Measurements from ENCODE around the gene TRAPPC8.
"Not testable (repeated sequence)": the region's sequence is repeated elsewhere in the genome, so short reads cannot be mapped to it uniquely, and the experiment has no call there.

TRAPPC8 gene

GRCh38 chr18:31946305-31947046 lies 3.5 kb upstream of the TRAPPC8 start:
- ChIA-PET CTCF (no interaction called here), POLR2A (interaction anchor here (0.8 kb wide), 1 partner anchor 9 kb away, joined by 3 read pairs; no protein-coding TSS in a partner anchor)
- no peak for TF ChIP-seq FOXK2 (IDR thresholded peaks at IDR 0.05)
- TF ChIP-seq ELF4 (IDR thresholded peaks at IDR 0.05): no peak
- no peak for TF ChIP-seq CTBP1 (IDR thresholded peaks at IDR 0.05; ENCODE audit: borderline replicate concordance)
- DNase-seq (ENCODE audit: extremely low spot score): no peak

- CTCF ChIA-PET: interaction anchor here (1.1 to 1.2 kb wide), 2 partner anchors 23 to 128 kb away, joined by 4 to 6 read pairs; no protein-coding TSS in a partner anchor
- POLR2A ChIA-PET: interaction anchor here (1.0 to 3.6 kb wide), 9 partner anchors 12 to 527 kb away, joined by 3 to 45 read pairs (median 5); partner anchors contain the start of genes GAREM1, RNF125 and RNF138
- no peak for DNase-seq (ENCODE audit: extremely low spot score)
- TF ChIP-seq NFRKB (IDR thresholded peaks at IDR 0.05) (no peak), L3MBTL2 (conservative IDR thresholded peaks at IDR 0.05) (peak; percentile 30), FOXM1 (IDR thresholded peaks at IDR 0.05; ENCODE audit: borderline replicate concordance) (no peak), FOXA1 (IDR thresholded peaks at IDR 0.05) (no peak), CTBP1 (IDR thresholded peaks at IDR 0.05; ENCODE audit: borderline replicate concordance) (no peak), SUZ12 (IDR thresholded peaks at IDR 0.05) (no peak), FOXK2 (IDR thresholded peaks at IDR 0.05) (no peak), LEF1 (IDR thresholded peaks at IDR 0.05; ENCODE audit: borderline replicate concordance) (no peak), ZNF384 (IDR thresholded peaks at IDR 0.05) (no peak), HDGF (IDR thresholded peaks at IDR 0.05; ENCODE audit: borderline replicate concordance) (no peak), PKNOX1 (IDR thresholded peaks at IDR 0.05) (peak; percentile 80), ARNT (IDR thresholded peaks at IDR 0.05) (no peak), TARDBP (IDR thresholded peaks at IDR 0.05) (no peak), BHLHE40 (IDR thresholded peaks at IDR 0.05; ENCODE audit: borderline replicate concordance) (no peak), SP1 (IDR thresholded peaks at IDR 0.05) (no peak), ELF4 (IDR thresholded peaks at IDR 0.05) (no peak)
These were observed 1.2 kb upstream of the TRAPPC8 start for GRCh38 chr18:31943878-31944816.

GRCh38 chr18:31942291-31942998 lies 483 bp downstream of the TRAPPC8 start:
- peak; percentile 69 for DNase-seq (ENCODE audit: extremely low spot score)
- POLR2A ChIA-PET: interaction anchor here (0.7 to 3.6 kb wide), 33 partner anchors 9 to 901 kb away, joined by 3 to 45 read pairs (median 4); partner anchors contain the start of genes DSC3, GAREM1, RNF125 and RNF138
- TF ChIP-seq SUZ12 (IDR thresholded peaks at IDR 0.05): no peak
- TF ChIP-seq L3MBTL2 (conservative IDR thresholded peaks at IDR 0.05): no peak
- 0 out of 2 replicates have a peak, but pooled peaks have one; percentile 9 for TF ChIP-seq FOXK2 (IDR thresholded peaks at IDR 0.05)
- TF ChIP-seq CTBP1 (IDR thresholded peaks at IDR 0.05; ENCODE audit: borderline replicate concordance): no peak
- TF ChIP-seq HDGF (IDR thresholded peaks at IDR 0.05; ENCODE audit: borderline replicate concordance): no peak
- TF ChIP-seq FOXM1 (IDR thresholded peaks at IDR 0.05; ENCODE audit: borderline replicate concordance): no peak
- CTCF ChIA-PET: interaction anchor here (0.6 to 1.7 kb wide), 6 partner anchors 10 to 130 kb away, joined by 3 to 4 read pairs (median 3); no protein-coding TSS in a partner anchor

- TF ChIP-seq SP1 (IDR thresholded peaks at IDR 0.05): no peak
- no peak for TF ChIP-seq ELF4 (IDR thresholded peaks at IDR 0.05)
- TF ChIP-seq FOXM1 (IDR thresholded peaks at IDR 0.05; ENCODE audit: borderline replicate concordance): no peak
- TF ChIP-seq BHLHE40 (IDR thresholded peaks at IDR 0.05; ENCODE audit: borderline replicate concordance): no peak
- TF ChIP-seq PKNOX1 (IDR thresholded peaks at IDR 0.05): no peak
- no peak for TF ChIP-seq NFRKB (IDR thresholded peaks at IDR 0.05)
- no peak for TF ChIP-seq ARNT (IDR thresholded peaks at IDR 0.05)
- TF ChIP-seq ZNF384 (IDR thresholded peaks at IDR 0.05): no peak
- no peak for TF ChIP-seq L3MBTL2 (conservative IDR thresholded peaks at IDR 0.05)
- no peak for TF ChIP-seq SUZ12 (IDR thresholded peaks at IDR 0.05)
- TF ChIP-seq FOXA1 (IDR thresholded peaks at IDR 0.05): no peak
- TF ChIP-seq LEF1 (IDR thresholded peaks at IDR 0.05; ENCODE audit: borderline replicate concordance): no peak
- no peak for TF ChIP-seq HDGF (IDR thresholded peaks at IDR 0.05; ENCODE audit: borderline replicate concordance)
- TF ChIP-seq CTBP1 (IDR thresholded peaks at IDR 0.05; ENCODE audit: borderline replicate concordance): no peak
- POLR2A ChIA-PET: interaction anchor here (0.6 to 3.6 kb wide), 7 partner anchors 7 to 212 kb away, joined by 3 to 45 read pairs (median 17); partner anchors contain the start of genes RNF125 and RNF138
- no peak for DNase-seq (ENCODE audit: extremely low spot score)
- CTCF ChIA-PET: interaction anchor here (0.7 to 1.7 kb wide), 7 partner anchors 9 to 170 kb away, joined by 3 to 5 read pairs (median 3); no protein-coding TSS in a partner anchor
These were observed 1.7 kb downstream of the TRAPPC8 start for GRCh38 chr18:31941010-31941809.

DNA sequence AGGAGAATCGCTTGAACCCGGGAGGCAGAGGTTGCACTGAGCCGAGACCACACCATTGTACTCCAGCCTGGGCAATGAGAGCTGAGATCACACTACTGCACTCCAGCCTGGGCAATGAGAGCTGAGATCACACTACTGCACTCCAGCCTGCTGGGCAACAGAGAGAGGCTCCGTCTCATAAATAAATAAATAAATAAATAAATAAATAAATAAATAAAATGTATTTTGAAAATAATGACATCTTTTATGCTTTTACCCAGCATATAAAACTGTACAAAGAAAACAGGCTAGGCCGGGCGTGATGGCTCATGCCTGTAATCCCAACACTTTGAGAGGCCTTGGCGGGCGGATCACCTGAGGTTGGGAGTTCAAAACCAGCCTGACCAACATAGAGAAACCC lies 8.2 kb downstream of the TRAPPC8 start:
- ChIA-PET POLR2A (interaction anchor here (2.7 kb wide), 1 partner anchor 8 kb away, joined by 9 read pairs; the partner anchor contains the start of gene TRAPPC8), CTCF (interaction anchor here (0.6 kb wide), 1 partner anchor 250 kb away, joined by 5 read pairs; the partner anchor contains the start of gene B4GALT6)
- not testable (repeated sequence) for DNase-seq (ENCODE audit: extremely low spot score)

All from HEK293T (cell line).